Activated T-cell treated with anti-CD3 and anti-CD28 coated beads for 1 hour (primary cell): Measurements from ENCODE around the gene ASPHD2.
"Not testable (repeated sequence)": the region's sequence is repeated elsewhere in the genome, so short reads cannot be mapped to it uniquely, and the experiment has no call there.

Experiments
- DNase-seq: peaks from one replicate; pipeline ENCODE4 v3.0.0-alpha.2; 2020; ENCODE audit warnings: low read depth

The ASPHD2 gene

DNA sequence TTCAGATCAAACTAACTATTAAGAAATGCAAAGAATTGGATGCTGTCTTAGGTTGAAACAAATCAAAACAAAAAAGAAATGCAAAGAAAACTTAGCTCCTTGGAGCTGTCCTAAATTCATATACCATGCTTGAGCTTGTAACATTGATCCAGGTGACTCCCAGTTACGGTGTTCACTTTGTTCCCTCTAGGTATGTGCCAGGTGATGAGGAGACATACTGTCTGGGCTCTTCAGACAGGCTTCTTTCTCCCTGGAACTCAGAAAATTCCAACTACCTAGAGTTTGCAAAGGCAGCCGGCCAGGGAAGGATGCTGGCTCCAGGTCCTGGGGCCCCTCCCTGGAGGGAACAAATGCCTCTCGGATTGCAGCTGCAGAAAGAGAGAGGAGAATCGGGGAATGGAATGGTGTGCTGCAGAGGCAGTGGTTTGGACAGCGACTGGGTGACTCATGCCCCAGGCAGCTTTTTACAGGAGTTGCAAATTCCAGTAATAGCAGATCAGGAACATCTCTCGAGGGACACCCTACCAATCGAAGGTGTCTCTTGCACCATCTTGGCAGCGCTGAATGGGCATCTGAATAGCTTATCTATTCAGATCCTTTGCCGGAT lies 12.3 kb upstream of the ASPHD2 start:
- DNase-seq = no peak

GRCh38 chr22:26417406-26417805 lies 11.7 kb upstream of the ASPHD2 start:
- no peak for DNase-seq

DNA sequence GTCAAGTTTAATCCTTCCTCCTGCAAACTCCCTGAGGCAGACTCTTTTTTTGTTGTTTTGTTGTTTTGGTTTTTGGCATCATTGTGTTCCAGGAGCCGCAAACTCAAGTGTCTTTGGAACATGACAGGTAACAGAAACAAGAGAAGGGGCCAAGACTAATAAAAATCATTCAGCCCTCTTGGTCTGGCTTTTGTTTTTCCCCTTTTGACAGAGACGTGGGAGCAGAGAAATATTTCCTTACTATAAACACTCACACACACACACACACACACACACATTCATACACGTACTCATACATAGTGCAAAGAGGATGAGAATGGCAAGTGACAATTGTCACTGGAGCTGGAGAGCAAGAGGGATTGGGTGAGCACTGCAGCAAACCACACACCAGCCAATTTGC lies 10.4 kb upstream of the ASPHD2 start:
- DNase-seq = no peak

DNA sequence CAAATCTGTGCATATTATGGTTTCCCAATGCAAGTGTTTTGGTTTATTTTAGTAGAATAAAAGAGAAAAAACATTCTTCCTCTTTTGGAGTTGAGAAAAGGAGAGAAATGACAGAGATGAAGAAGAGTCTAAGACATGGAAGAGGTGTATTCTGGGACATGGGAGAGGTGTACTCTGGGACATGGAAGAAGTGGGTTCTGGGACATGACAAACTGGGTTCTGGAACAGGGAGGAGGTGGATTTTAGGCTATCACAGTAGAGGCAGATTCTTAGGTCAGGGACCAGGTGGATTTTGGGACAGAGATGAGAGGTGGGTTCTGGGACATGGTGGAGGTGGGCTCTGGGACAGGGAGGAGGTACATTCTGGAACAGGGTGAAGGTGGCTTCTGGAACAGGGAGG lies 2.1 kb upstream of the ASPHD2 start:
- no peak for DNase-seq

DNA sequence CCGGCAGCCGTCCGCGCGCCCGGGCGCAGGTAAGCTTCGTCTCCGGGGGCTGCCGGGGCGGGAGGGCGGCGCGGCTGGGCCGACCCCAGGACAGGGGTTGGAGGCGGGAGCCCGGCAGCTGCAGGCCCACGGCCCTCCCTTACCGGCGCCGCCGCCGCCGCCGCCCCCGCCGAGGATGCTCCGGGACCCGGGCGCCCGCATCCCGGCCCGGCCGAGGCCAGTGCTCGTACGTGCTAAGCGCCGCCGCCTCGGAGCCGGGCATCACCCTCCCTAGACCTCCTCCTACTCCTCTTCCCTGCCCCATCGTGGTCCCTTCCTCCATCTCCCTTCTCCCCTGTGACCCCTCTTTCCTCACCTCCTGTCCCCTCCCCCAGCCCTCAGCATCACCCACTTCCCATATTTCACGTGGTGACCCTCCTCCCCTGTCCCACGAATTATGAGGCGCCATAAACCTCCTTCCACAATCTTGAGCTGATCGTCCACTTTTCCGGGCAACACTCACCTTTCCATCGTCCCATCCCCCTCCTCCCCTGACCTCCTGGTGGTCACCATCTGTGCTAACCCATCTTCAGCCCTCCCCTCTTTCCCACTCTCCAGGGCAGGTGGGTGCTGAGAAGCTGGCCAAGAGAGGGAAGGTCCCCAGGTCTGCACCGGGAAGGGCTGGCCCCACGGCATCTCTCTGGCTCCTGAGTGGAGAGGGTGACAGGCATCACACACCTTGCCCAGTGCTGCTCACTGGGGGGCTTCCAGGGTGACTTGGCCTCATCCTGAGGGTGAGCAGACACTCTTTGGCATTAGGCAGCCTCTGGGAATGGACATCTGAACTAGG lies 612 bp downstream of the ASPHD2 start:
- DNase-seq = no peak

GRCh38 chr22:26430600-26430999 lies 1.5 kb downstream of the ASPHD2 start:
- DNase-seq = no peak

GRCh38 chr22:26431261-26431995 lies 2.4 kb downstream of the ASPHD2 start:
- DNase-seq = no peak

- DNase-seq = no peak
Measured at GRCh38 chr22:26432619-26433311, 3.7 kb downstream of the ASPHD2 start.

DNA sequence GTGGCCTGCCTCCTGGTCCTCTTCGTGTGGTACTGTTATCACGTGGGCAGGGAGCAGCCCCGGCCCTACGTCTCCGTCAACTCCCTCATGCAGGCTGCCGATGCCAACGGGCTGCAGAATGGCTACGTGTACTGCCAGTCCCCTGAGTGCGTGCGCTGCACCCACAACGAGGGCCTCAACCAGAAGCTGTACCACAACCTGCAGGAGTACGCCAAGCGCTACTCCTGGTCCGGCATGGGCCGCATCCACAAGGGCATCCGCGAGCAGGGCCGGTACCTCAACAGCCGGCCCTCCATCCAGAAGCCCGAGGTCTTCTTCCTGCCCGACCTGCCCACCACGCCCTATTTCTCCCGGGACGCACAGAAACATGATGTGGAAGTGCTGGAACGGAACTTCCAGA lies 4.7 kb downstream of the ASPHD2 start:
- no peak for DNase-seq

DNA sequence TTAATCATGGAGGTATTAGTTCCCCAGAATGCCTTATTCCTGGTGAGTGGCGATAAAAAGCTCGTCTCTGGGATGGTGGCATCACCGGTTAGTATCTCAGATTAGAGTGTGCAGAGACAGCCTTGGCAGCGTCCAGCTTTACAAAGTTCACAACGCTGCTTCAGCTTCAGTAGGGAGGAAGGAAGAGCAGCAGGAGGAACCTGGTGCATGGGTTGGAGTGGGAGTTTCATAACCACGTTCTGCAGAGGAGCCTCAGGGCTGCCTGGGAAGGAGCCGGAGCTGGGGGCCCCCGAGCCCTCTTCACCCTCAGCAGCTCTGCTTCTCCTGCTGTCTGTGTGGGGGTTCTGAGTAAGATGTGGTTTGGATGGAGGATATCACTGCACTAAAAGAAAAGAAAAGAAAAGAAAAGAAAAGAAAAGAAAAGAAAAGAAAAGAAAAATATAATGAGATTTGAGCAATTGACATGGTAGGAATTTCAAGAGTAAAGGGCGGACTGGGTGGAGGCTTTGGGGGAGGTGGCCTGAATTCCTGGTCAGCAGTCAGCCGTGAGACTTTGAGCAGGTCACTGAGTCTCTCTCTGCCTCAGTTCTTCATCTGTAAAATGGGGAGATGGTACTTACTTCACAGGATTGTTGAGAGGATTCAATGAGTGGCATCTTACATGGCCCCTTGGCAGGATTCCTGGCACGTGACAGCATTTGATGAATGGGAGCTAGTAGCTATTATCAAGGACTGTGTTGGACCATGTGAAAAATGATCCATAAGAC lies 6.5 kb downstream of the ASPHD2 start:
- DNase-seq = no peak

GRCh38 chr22:26436903-26437515 lies 7.9 kb downstream of the ASPHD2 start:
- no peak for DNase-seq

- no peak for DNase-seq
Measured at GRCh38 chr22:26437694-26438392, 8.8 kb downstream of the ASPHD2 start.

GRCh38 chr22:26438776-26439175 lies 9.7 kb downstream of the ASPHD2 start:
- not testable (repeated sequence) for DNase-seq

- DNase-seq = no peak
Measured at GRCh38 chr22:26439559-26439958, 10.5 kb downstream of the ASPHD2 start.

DNA sequence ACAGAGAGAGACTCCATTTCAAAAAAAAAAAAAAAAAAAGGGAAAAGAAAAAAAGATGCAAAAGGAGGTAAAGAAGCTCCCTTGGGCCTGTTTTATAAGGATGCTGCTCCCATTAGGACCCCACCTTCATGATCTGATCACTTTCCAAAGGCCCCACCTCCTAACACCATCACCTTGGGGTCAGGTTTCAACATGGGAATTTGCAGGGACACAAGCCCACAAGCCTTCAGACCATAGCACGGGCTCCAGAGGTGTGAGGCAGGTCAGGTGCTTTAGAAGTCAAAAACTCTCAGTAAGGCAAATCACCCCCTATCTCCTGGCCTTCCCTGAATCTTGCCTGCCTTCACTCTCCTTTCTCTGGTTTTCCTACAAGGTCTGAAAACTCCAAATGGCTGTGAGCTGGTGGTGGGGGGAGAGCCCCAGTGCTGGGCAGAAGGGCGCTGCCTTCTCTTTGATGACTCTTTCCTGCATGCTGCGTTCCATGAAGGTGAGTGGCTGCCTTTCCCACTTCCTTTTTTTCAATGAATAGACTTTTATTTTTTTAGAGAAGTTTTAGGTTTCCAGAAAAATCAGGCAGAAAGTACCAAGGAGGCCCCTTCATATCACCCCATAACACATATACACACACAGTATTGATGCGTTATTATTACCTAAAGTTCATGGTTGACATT lies 13.2 kb downstream of the ASPHD2 start:
- no peak for DNase-seq

- DNase-seq = no peak
Measured at GRCh38 chr22:26443901-26444690, 15.0 kb downstream of the ASPHD2 start.

- DNase-seq = no peak
Measured at GRCh38 chr22:26444777-26445176, 15.7 kb downstream of the ASPHD2 start.

- no peak for DNase-seq
Measured at GRCh38 chr22:26445577-26446275, 16.7 kb downstream of the ASPHD2 start.
